Sigmoid colon (tissue), 4 donors: Measurements from ENCODE around the gene IZUMO1R.

Experiments used
- EP300 ChIP-seq, 4 donors: sonication (generic); formaldehyde crosslinking; IDR thresholded peaks; one replicate each; pipeline ENCODE4 v1.6.1; 2017; ENCODE audit warnings: antibody characterized with exemption in 4 of 4
- POLR2A ChIP-seq, 2 donors: fragments of 450-650 bp; IDR thresholded peaks; one replicate each; pipeline ENCODE4 v1.6.1; 2016; ENCODE audit warnings: antibody characterized with exemption in 2 of 2, mild to moderate bottlenecking in 2 of 2, moderate library complexity in 2 of 2
- TF ChIP-seq, protein P1 (sequence below), 4 experiments: fragments of 450-650 bp in 3 of 4; fragments of 200-600 bp in 1 of 4; IDR thresholded peaks; one replicate each; pipeline ENCODE4 v1.5.1; 2016 to 2019; ENCODE audit warnings: antibody characterized with exemption in 4 of 4, mild to moderate bottlenecking in 3 of 4, moderate library complexity in 2 of 4

DNA sequence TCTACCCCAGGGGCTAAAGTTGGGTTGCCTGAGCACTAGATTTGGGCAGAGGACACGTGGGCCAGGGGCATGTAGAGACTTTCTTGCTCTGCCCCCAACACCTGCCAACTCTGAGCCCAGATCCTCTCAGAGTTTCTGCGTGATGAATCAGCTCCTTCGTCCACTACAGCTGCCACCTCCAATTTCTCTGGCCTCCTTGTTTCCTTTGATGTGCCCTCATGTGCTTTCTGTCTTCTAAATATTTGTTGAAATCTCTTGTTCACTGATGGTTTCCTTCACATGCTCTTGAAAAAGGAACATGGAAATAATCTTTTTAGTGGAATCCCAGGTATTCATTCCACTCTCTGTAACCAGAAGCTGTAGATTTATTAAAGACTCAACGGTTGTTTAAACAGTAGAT lies 8.0 kb downstream of the IZUMO1R start:
- no peak for TF ChIP-seq EP300 (IDR thresholded peaks at IDR 0.05)
- no peak for TF ChIP-seq POLR2A (IDR thresholded peaks at IDR 0.05)
- TF ChIP-seq, protein P1, sequence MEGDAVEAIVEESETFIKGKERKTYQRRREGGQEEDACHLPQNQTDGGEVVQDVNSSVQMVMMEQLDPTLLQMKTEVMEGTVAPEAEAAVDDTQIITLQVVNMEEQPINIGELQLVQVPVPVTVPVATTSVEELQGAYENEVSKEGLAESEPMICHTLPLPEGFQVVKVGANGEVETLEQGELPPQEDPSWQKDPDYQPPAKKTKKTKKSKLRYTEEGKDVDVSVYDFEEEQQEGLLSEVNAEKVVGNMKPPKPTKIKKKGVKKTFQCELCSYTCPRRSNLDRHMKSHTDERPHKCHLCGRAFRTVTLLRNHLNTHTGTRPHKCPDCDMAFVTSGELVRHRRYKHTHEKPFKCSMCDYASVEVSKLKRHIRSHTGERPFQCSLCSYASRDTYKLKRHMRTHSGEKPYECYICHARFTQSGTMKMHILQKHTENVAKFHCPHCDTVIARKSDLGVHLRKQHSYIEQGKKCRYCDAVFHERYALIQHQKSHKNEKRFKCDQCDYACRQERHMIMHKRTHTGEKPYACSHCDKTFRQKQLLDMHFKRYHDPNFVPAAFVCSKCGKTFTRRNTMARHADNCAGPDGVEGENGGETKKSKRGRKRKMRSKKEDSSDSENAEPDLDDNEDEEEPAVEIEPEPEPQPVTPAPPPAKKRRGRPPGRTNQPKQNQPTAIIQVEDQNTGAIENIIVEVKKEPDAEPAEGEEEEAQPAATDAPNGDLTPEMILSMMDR (IDR thresholded peaks at IDR 0.05), result no peak
